ENCODE results near the gene EXOSC9.

- TF ChIP-seq SUZ12 (IDR thresholded peaks at IDR 0.05; ENCODE audit: extremely low read depth, insufficient read depth, insufficient read length), result no peak
- no peak for TF ChIP-seq YY1 (IDR thresholded peaks at IDR 0.05; ENCODE audit: insufficient read depth, insufficient read length)
Measured at GRCh38 chr4:121773883-121774282, 27.2 kb upstream of the EXOSC9 start.

All from NT2/D1 (cell line).